ENCODE data around the gene MYLK4. TPM values are rescaled to one million over a fixed set of nuclear protein-coding genes. Genes with fewer than 3 reads are reported as not detected.
A peak's percentile ranks its signal among the peaks of the same experiment; 100 is the strongest.

The MYLK4 gene
- total RNA-seq, 1 experiment from 2014 or later: 0.85 TPM

DNA sequence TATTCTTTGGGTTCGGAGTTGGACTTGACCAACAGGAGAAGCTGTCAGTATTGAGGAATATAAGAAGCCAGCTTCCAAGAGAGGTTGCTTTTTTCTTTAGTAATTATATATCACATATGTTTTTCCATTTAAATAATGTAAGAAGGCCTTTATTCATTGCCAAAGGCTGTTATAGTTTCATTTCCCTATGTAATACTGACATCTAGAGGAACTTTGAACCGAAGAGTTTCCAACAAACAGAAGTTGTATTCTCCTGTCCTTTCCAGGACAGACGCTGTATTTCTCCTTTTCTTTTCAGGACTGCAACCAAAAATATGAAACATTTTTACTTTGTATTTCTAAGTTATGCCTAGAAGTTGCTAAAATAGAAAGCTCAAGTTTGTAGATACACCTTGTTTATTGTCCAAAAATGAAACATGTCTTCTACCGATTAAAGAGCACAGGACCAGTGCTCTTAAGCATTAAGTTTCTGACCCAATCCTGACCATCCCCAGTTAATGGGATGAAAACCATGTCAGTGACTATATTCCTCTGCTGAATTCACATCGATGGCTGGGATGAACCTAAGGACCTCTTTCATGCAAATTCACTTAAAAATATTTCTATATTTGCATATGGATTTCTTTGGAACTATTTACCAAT is 55.1 kb downstream of the MYLK4 start:
- DNase-seq (ENCODE audit: low read depth, low spot score) (peak; percentile 22), ATAC-seq (peak; percentile 82)
- BruUV-seq (replicated peaks): no TSS peak
- no peak overlapping the region for H3K4me3 ChIP-seq (ENCODE audit: low read depth in 2 of 2, low read length in 2 of 2)
- intact Hi-C loops (cut with micrococcal nuclease; ENCODE audit: unreplicated experiment): loop anchor here (5.0 kb wide), 1 partner anchor 1098 kb away; no protein-coding TSS in a partner anchor
- TF ChIP-seq, protein P1, sequence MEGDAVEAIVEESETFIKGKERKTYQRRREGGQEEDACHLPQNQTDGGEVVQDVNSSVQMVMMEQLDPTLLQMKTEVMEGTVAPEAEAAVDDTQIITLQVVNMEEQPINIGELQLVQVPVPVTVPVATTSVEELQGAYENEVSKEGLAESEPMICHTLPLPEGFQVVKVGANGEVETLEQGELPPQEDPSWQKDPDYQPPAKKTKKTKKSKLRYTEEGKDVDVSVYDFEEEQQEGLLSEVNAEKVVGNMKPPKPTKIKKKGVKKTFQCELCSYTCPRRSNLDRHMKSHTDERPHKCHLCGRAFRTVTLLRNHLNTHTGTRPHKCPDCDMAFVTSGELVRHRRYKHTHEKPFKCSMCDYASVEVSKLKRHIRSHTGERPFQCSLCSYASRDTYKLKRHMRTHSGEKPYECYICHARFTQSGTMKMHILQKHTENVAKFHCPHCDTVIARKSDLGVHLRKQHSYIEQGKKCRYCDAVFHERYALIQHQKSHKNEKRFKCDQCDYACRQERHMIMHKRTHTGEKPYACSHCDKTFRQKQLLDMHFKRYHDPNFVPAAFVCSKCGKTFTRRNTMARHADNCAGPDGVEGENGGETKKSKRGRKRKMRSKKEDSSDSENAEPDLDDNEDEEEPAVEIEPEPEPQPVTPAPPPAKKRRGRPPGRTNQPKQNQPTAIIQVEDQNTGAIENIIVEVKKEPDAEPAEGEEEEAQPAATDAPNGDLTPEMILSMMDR (IDR thresholded peaks at IDR 0.05): peak; percentile 52; the same call in 1 of the 2 replicates
- no peak for TF ChIP-seq TCF7L2 (IDR thresholded peaks at IDR 0.05; ENCODE audit: low read depth, low read length)
- CTCF ChIA-PET: no interaction called here
- H3K27me3 ChIP-seq (ENCODE audit: control insufficient read depth, insufficient read depth, low read length): no peaks in the 10 kb centered on the region; the same call in 1 of the 2 replicates
- no peaks in the 10 kb centered on the region for H3K9me3 ChIP-seq (ENCODE audit: control insufficient read depth, insufficient read depth, low read depth, low read length)
- H3K4me1 ChIP-seq (ENCODE audit: control insufficient read depth, insufficient read depth, low read length): no peaks in the 10 kb centered on the region
- in situ Hi-C loops (cut with HindIII; ENCODE audit: low pct_unique_long_range_greater_than_20kb, low sequenced_read_pairs): no loop called here
- H3K27ac ChIP-seq (ENCODE audit: low read length): no peak overlapping the region
- POLR2A ChIA-PET: no interaction called here
- H3K36me3 ChIP-seq (ENCODE audit: control insufficient read depth, insufficient read depth, low read length): no peaks in the 10 kb centered on the region

DNA sequence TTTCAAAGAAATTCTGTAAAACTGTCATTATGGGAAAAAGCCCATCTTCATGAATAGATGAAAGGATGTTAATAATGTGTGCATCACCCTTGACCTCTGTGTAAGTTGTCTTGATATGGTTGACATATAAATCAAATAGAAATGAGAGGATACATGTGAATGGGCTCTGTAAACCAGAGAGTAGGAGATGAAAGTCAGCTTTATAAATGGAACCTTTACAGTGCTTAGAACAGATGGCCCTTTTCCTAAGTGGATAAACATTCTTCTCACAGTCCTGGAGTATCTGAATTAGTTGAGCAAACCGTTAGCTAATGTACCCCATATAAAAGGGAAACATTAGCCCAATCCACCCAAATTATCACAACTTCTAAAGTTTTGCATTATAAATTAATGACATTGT is 57.5 kb downstream of the MYLK4 start:
- H3K4me3 ChIP-seq (ENCODE audit: low read depth in 2 of 2, low read length in 2 of 2): no peak overlapping the region
- intact Hi-C loops (cut with micrococcal nuclease; ENCODE audit: unreplicated experiment) (no loop called here), in situ Hi-C loops (cut with HindIII; ENCODE audit: low pct_unique_long_range_greater_than_20kb, low sequenced_read_pairs) (no loop called here)

More for the DNA sequence above, 57.5 kb downstream of the MYLK4 start:
- no peak for TF ChIP-seq SIN3A (IDR thresholded peaks at IDR 0.05; ENCODE audit: borderline replicate concordance, insufficient read depth, low read depth, low read length)
- TF ChIP-seq, protein P1 (IDR thresholded peaks at IDR 0.05): no peak
- no peak for TF ChIP-seq TCF7L2 (IDR thresholded peaks at IDR 0.05; ENCODE audit: low read depth, low read length)
- TF ChIP-seq, protein P2, sequence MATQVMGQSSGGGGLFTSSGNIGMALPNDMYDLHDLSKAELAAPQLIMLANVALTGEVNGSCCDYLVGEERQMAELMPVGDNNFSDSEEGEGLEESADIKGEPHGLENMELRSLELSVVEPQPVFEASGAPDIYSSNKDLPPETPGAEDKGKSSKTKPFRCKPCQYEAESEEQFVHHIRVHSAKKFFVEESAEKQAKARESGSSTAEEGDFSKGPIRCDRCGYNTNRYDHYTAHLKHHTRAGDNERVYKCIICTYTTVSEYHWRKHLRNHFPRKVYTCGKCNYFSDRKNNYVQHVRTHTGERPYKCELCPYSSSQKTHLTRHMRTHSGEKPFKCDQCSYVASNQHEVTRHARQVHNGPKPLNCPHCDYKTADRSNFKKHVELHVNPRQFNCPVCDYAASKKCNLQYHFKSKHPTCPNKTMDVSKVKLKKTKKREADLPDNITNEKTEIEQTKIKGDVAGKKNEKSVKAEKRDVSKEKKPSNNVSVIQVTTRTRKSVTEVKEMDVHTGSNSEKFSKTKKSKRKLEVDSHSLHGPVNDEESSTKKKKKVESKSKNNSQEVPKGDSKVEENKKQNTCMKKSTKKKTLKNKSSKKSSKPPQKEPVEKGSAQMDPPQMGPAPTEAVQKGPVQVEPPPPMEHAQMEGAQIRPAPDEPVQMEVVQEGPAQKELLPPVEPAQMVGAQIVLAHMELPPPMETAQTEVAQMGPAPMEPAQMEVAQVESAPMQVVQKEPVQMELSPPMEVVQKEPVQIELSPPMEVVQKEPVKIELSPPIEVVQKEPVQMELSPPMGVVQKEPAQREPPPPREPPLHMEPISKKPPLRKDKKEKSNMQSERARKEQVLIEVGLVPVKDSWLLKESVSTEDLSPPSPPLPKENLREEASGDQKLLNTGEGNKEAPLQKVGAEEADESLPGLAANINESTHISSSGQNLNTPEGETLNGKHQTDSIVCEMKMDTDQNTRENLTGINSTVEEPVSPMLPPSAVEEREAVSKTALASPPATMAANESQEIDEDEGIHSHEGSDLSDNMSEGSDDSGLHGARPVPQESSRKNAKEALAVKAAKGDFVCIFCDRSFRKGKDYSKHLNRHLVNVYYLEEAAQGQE (IDR thresholded peaks at IDR 0.05; ENCODE audit: insufficient read depth in 1 of 2, low read depth in 2 of 2, low read length in 1 of 2): no peak
- no peak for TF ChIP-seq POLR2AphosphoS5 (IDR thresholded peaks at IDR 0.05; ENCODE audit: low read depth, low read length)
- H3K27me3 ChIP-seq (ENCODE audit: control insufficient read depth, insufficient read depth, low read length): no peaks in the 10 kb centered on the region; the same call in 1 of the 2 replicates
- no peaks in the 10 kb centered on the region for H3K4me1 ChIP-seq (ENCODE audit: control insufficient read depth, insufficient read depth, low read length)
- no TSS peak for BruUV-seq (replicated peaks)
- ChIA-PET POLR2A (no interaction called here), CTCF (no interaction called here)
- H3K27ac ChIP-seq (ENCODE audit: low read length): no peak overlapping the region
- no peaks in the 10 kb centered on the region for H3K9me3 ChIP-seq (ENCODE audit: control insufficient read depth, insufficient read depth, low read depth, low read length)
- H3K36me3 ChIP-seq (ENCODE audit: control insufficient read depth, insufficient read depth, low read length): no peaks in the 10 kb centered on the region
- ATAC-seq: no peak
- no peak for DNase-seq (ENCODE audit: low read depth, low spot score)

Measured in Panc1 (cell line).